ENCODE results near the gene CREB5. TPM values are rescaled to one million over a fixed set of nuclear protein-coding genes. Genes with fewer than 3 reads are reported as not detected.

CREB5 gene
- total and polyA plus RNA-seq, 10 donors: 0.88 to 56.8 (median 23.5) TPM

DNA sequence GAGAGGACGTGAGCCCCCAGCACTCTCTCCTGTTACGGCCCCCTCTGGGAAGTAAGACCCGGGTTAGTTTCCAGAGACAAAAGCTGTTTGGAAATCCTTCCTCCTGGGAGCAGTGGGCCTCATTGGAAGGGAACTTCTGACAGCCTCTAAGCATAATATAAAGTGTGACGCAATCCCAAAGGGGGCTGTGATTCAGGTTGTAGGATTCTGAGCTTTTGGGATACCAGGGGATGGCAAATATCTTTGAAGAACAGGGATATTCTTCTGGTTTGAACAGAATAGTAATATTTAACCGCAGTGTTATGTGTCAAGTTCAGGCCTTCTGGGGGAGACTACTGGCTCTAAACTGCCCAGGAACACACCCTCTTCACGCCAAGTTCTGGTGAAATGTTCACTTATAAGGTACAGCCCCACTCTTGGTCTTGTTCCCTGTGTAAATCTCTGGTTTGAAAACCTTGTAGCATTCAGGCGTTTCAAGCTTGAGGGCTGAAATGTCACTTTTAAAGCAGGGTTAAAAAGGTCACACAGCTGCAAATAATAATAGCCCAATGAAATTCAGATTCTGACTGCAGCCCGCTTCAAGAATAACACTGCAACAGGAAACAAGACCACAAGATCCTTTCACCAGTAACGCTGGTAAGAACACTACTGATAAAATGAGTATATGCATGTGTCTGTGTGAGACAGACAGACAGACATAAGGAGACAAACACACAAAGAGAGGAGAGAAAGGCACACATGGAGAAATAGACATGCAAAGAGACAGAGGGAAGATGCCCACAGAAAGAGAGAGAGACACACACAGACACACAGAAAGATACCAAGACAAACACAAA lies 69.0 kb downstream of the CREB5 start:
- DNase-seq: no peak
- Histone ChIP-seq H3K27ac (no peak overlapping the region), H3K27me3 (replicated peaks in 1 of 7) (peaks cover 0 to 9% (median 0%) of the 10 kb centered on the region in 7 donors), H3K9me3 (no peaks in the 10 kb centered on the region), H3K4me3 (no peak overlapping the region), H3K4me1 (peaks cover 0 to 6% (median 0%) of the 10 kb centered on the region in 6 donors), H3K36me3 (no peaks in the 10 kb centered on the region)
- TF ChIP-seq, protein P1, sequence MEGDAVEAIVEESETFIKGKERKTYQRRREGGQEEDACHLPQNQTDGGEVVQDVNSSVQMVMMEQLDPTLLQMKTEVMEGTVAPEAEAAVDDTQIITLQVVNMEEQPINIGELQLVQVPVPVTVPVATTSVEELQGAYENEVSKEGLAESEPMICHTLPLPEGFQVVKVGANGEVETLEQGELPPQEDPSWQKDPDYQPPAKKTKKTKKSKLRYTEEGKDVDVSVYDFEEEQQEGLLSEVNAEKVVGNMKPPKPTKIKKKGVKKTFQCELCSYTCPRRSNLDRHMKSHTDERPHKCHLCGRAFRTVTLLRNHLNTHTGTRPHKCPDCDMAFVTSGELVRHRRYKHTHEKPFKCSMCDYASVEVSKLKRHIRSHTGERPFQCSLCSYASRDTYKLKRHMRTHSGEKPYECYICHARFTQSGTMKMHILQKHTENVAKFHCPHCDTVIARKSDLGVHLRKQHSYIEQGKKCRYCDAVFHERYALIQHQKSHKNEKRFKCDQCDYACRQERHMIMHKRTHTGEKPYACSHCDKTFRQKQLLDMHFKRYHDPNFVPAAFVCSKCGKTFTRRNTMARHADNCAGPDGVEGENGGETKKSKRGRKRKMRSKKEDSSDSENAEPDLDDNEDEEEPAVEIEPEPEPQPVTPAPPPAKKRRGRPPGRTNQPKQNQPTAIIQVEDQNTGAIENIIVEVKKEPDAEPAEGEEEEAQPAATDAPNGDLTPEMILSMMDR (IDR thresholded peaks at IDR 0.05 in 8 of 11, conservative IDR thresholded peaks at IDR 0.05 in 3 of 11): no peak
- TF ChIP-seq POLR2AphosphoS5 (IDR thresholded peaks at IDR 0.05): no peak
- TF ChIP-seq POLR2A (IDR thresholded peaks at IDR 0.05): no peak
- WGBS, 5 donors: 37 to 54% (median 49%) methylated on average over 9 of the region's 9 CpGs
- intact Hi-C loops (cut with DNase I; ENCODE audit: low total_unique reads): no loop called here

DNA sequence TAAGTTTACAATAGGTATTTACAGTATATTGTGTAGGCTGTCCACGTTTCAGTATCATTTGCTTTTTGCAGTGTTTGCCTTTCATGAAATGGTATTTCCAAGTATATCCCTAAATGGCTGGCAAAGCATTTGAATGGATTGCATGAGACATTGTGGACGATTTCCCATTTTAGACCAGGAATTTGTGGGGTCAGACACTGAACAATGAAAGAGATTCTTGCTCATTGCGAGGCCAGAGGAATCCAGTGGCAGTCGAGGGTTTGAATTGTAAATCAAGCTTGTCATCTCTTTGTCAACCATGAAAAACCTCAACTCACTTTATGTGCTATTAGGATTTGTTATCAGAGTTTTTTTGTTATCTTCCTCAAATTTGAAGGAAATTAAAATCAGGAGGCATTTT lies 70.8 kb downstream of the CREB5 start:
- H3K9me3 ChIP-seq: no peaks in the 10 kb centered on the region
- no peak for DNase-seq
- H3K36me3 ChIP-seq: no peaks in the 10 kb centered on the region
- no peak for TF ChIP-seq POLR2A (IDR thresholded peaks at IDR 0.05)
- TF ChIP-seq POLR2AphosphoS5 (IDR thresholded peaks at IDR 0.05): no peak
- TF ChIP-seq, protein P1 (IDR thresholded peaks at IDR 0.05 in 8 of 11, conservative IDR thresholded peaks at IDR 0.05 in 3 of 11): no peak
- no peak overlapping the region for H3K27ac ChIP-seq
- 59 to 79% (median 67%) methylated on average over 4 of the region's 4 CpGs for WGBS, 5 donors
- peaks cover 0 to 12% (median 0%) of the 10 kb centered on the region in 7 donors for H3K27me3 ChIP-seq (replicated peaks in 1 of 7)
- no peak overlapping the region for H3K4me3 ChIP-seq
- intact Hi-C loops (cut with DNase I; ENCODE audit: low total_unique reads): no loop called here
- H3K4me1 ChIP-seq: peaks cover 0 to 6% (median 0%) of the 10 kb centered on the region in 6 donors

DNA sequence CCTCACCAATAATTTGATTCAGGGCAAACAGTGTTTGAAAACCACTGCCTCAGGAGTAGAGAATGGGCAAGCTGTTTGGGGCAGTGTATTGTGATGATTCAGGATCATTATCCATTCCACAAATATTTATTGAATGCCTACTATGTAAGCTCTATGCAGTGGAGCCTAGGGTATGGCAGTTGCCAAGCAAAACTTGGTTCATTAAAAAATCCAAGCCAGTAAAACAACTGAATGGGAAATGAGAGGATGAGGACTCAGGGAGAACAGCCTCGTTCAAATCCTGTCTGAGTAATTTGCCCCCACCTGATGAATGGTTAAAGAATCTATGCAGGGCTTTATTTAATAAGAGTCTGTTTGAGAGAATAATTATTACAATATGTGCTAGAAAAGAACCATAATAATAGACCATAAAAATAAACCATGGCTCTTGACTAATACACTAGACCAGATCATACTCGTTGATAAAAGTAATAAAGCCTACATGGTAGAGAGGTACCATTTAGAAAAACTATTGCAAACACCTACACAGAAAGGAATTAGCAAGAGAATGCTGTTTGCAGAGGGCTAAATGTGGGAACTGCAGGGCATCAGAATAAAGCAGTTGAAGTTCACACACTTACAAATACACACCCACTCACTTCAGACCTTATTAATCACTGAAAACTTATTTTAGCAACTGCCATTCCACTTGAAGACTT lies 71.7 kb downstream of the CREB5 start:
- no peaks in the 10 kb centered on the region for H3K36me3 ChIP-seq
- no peaks in the 10 kb centered on the region for H3K9me3 ChIP-seq
- H3K4me3 ChIP-seq: no peak overlapping the region
- whole genome bisulfite sequencing, 5 donors: 74 to 93% (median 78%) methylated on average over 2 of the region's 2 CpGs
- peaks cover 0 to 12% (median 0%) of the 10 kb centered on the region in 7 donors for H3K27me3 ChIP-seq (replicated peaks in 1 of 7)
- no peak overlapping the region for H3K27ac ChIP-seq
- DNase-seq: no peak
- TF ChIP-seq, protein P1 (IDR thresholded peaks at IDR 0.05 in 8 of 11, conservative IDR thresholded peaks at IDR 0.05 in 3 of 11): no peak
- TF ChIP-seq POLR2A (IDR thresholded peaks at IDR 0.05) (no peak), POLR2AphosphoS5 (IDR thresholded peaks at IDR 0.05) (no peak)
- intact Hi-C loops (cut with DNase I; ENCODE audit: low total_unique reads): no loop called here
- peaks cover 0 to 6% (median 0%) of the 10 kb centered on the region in 6 donors for H3K4me1 ChIP-seq

DNA sequence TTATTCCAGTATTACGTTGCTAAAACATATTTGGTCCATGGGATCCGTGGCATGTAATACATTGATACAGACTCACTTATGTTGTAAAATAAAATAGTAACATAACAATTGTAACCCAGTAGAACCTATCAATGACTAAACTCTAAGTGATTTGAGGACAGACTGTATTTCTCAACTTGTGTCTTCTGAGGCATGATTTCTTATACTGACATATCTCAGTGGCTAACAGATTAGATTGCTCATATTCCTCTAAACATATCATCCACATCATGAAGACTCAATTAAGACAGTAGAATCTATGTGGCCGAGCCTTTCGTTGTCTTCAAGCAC lies 72.3 kb downstream of the CREB5 start:
- TF ChIP-seq POLR2A (IDR thresholded peaks at IDR 0.05) (no peak), POLR2AphosphoS5 (IDR thresholded peaks at IDR 0.05) (no peak)
- TF ChIP-seq, protein P1 (IDR thresholded peaks at IDR 0.05 in 8 of 11, conservative IDR thresholded peaks at IDR 0.05 in 3 of 11): no peak
- DNase-seq: no peak
- Histone ChIP-seq H3K9me3 (no peaks in the 10 kb centered on the region), H3K27ac (no peak overlapping the region), H3K36me3 (no peaks in the 10 kb centered on the region), H3K4me3 (no peak overlapping the region), H3K4me1 (peaks cover 0 to 6% (median 0%) of the 10 kb centered on the region in 6 donors), H3K27me3 (replicated peaks in 1 of 7) (peaks cover 0 to 12% (median 0%) of the 10 kb centered on the region in 7 donors)
- intact Hi-C loops (cut with DNase I; ENCODE audit: low total_unique reads): no loop called here
- WGBS, 5 donors: 84 to 92% (median 90%) methylated on average over 4 of the region's 4 CpGs

All from spleen (tissue), 11 donors.